Naive B cell (primary cell): ENCODE results near the gene LHX3. TPM values are rescaled to one million over a fixed set of nuclear protein-coding genes. Genes with fewer than 3 reads are reported as not detected.
A peak's percentile ranks its signal among the peaks of the same experiment; 100 is the strongest.

Experiments used
- ATAC-seq, 2 donors: fragments of 150-1000 bp; cut with Tn5 transposase; 2 replicates each; pipeline ENCODE4 v1.10.0; 2021; ENCODE audit warnings: low read depth in 2 of 2, mild to moderate bottlenecking in 2 of 2, moderate library complexity in 2 of 2
- DNase-seq: peaks from one replicate; pipeline ENCODE4 v3.0.0; 2022
- H3K27ac Mint-ChIP-seq, 6 donors: one replicate each; pipeline ENCODE4 v1.8.0; 2020 to 2022; ENCODE audit warnings: mild to moderate bottlenecking in 6 of 6, mixed read lengths in 6 of 6, moderate library complexity in 5 of 6, inconsistent platforms in 2 of 6
- H3K27me3 Mint-ChIP-seq, 3 donors: one replicate each; pipeline ENCODE4 v1.8.0; 2021 to 2022; ENCODE audit warnings: mixed read lengths in 3 of 3, mild to moderate bottlenecking in 1 of 3
- H3K36me3 Mint-ChIP-seq, 2 donors: one replicate each; pipeline ENCODE4 v1.8.0; 2020 to 2022; ENCODE audit warnings: mixed read lengths in 2 of 2, inconsistent platforms in 1 of 2, mild to moderate bottlenecking in 1 of 2
- H3K4me1 Mint-ChIP-seq, 3 donors: one replicate each; pipeline ENCODE4 v1.8.0; 2020 to 2022; ENCODE audit warnings: mixed read lengths in 3 of 3, inconsistent platforms in 1 of 3, mild to moderate bottlenecking in 1 of 3, moderate library complexity in 1 of 3
- H3K4me3 Mint-ChIP-seq, 8 donors: one replicate each; pipeline ENCODE4 v1.8.0; 2020 to 2022; ENCODE audit warnings: mild to moderate bottlenecking in 8 of 8, mixed read lengths in 8 of 8, moderate library complexity in 8 of 8, inconsistent platforms in 2 of 8
- H3K9me3 Mint-ChIP-seq, 7 donors: one replicate each; pipeline ENCODE4 v1.8.0; 2020 to 2022; ENCODE audit warnings: mixed read lengths in 7 of 7, mild to moderate bottlenecking in 5 of 7, inconsistent platforms in 2 of 7, moderate library complexity in 1 of 7
- polyA plus RNA-seq, 6 donors: library from polyadenylated mRNA; unstranded; fragments of 300-500 nt; fragmentation: Illumina TruSeq; gene quantifications; one replicate each; pipeline ENCODE4 v1.2.3, GENCODE V29; 2021; ENCODE audit warnings: low read depth in 6 of 6

LHX3 gene
- polyA plus RNA-seq, 6 donors from 2014 or later: not detected

DNA sequence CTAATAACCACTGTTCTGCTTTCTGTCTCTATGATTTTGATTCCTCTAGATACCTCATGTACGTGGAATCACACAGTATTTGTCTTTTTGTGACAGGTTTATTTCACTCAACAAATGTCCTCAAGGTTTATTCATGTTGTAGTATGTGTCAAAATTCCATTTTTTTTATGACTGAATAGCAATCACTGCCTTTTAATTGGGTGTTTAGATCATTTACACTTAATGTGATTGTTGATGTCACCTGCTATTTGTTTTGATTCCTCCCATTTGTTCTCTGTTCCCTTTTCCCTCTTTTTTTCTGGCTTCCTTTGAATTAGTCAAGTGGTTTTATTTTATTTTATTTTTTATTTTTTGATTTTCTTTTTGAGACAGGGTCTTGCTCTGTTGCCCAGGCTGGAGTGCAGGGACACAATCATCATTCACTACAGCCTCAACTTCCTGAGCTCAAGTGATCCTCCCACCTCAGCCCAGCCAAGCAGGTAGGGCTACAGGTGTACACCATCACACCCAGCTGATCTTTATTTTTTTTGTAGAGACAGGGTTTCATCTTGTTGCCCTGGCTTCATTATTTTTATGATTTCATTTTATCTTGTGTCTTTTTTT, 41.6 kb downstream of the LHX3 start:
- no peak for DNase-seq
- no peak overlapping the region for H3K4me3 Mint-ChIP-seq
- H3K36me3 Mint-ChIP-seq: peaks cover 0 to 7% of the 10 kb centered on the region in 2 donors
- H3K27ac Mint-ChIP-seq: peak overlapping the region in 1 of 6 donors; percentile 54
- peaks cover 0 to 27% (median 5%) of the 10 kb centered on the region in 3 donors for H3K27me3 Mint-ChIP-seq
- ATAC-seq: no peak
- H3K9me3 Mint-ChIP-seq: peaks cover 0 to 10% (median 5%) of the 10 kb centered on the region in 7 donors
- H3K4me1 Mint-ChIP-seq: no peaks in the 10 kb centered on the region

DNA sequence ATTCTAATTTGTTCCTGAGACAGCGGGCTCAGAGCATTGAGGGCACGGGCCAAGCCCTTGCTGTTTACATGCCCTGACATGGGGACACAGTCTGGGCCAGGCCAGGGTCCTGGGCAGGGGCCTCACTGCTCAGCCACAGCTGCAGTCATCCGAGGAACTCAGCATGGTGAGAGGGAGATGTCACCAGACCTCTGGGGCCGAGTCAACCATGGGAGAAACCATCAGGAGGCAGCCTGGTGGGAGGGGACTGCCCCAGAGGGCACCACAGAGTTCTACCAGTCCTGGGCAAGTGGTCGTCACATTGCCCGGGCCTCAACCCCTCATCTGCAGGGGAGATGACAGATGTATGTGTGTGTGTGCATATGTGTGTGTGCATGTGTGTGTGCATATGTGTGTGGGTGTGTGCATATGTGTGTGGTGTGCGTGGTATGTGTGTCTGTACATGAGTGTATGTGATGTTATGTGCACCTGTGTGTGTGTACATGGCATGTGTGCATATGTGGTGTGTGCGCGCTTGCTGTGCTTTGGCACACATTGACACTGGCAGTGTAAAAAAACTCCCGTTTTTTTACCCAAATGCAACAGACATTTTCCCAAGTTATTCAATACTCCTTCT, 43.8 kb downstream of the LHX3 start:
- no peak for ATAC-seq
- Mint-ChIP-seq H3K4me1 (no peaks in the 10 kb centered on the region), H3K4me3 (no peak overlapping the region), H3K27ac (no peak overlapping the region), H3K9me3 (peaks cover 0 to 10% (median 5%) of the 10 kb centered on the region in 7 donors), H3K36me3 (peaks cover 0 to 7% of the 10 kb centered on the region in 2 donors), H3K27me3 (peaks cover 0 to 36% (median 0%) of the 10 kb centered on the region in 3 donors)
- DNase-seq: no peak

DNA sequence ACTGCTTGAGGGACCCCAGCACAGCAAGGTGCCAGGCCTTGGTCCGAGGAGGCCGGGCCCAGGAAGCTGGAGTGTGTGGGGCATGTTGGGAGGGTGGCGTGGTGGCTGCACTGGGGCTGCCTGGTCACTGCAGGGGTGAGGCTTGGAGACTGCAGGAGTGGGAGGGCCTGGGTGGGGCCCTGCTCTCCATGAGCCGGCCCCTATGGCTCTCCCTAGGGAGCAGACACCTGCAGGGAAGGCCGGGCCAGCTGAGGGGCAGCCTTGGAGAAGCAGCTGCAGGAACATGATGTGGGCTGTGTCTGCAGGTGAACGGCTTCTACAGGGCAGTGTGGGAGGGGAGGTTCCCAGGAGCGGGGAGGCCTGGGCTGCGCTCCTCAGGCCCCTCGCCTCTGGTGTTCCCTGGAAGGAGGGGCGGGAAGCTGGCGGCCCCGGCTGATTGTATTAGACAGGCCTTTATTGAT, 44.5 kb downstream of the LHX3 start:
- ATAC-seq (no peak), DNase-seq (no peak)
- Mint-ChIP-seq H3K36me3 (peaks cover 0 to 7% of the 10 kb centered on the region in 2 donors), H3K4me1 (no peaks in the 10 kb centered on the region), H3K27ac (no peak overlapping the region), H3K4me3 (no peak overlapping the region), H3K27me3 (peaks cover 0 to 40% (median 4%) of the 10 kb centered on the region in 3 donors), H3K9me3 (peaks cover 0 to 10% (median 4%) of the 10 kb centered on the region in 7 donors)

DNA sequence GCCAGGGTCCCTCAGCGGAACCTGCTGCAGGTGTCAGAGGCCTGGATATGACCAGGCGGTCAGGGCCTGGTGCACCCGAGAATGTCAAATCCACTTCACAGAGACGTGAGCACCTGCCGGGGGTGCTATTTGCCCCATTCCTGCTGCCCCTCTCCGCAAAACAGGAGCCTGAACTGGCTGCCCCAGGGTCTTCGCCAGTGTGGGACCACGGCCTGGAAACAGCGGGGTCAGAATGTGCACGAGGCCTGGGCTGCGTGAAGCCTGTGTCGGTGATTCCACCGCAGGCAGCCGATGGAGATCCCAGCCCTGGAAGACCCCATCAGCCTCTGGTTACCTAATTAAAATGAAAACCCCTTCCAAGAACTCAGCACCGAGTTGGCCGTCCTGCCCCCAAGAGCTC, 45.1 kb downstream of the LHX3 start:
- no peaks in the 10 kb centered on the region for H3K4me1 Mint-ChIP-seq
- peaks cover 0 to 10% (median 4%) of the 10 kb centered on the region in 7 donors for H3K9me3 Mint-ChIP-seq
- DNase-seq (no peak), ATAC-seq (no peak)
- peaks cover 0 to 40% (median 10%) of the 10 kb centered on the region in 3 donors for H3K27me3 Mint-ChIP-seq
- no peak overlapping the region for H3K27ac Mint-ChIP-seq
- no peak overlapping the region for H3K4me3 Mint-ChIP-seq
- H3K36me3 Mint-ChIP-seq: peaks cover 0 to 7% of the 10 kb centered on the region in 2 donors

DNA sequence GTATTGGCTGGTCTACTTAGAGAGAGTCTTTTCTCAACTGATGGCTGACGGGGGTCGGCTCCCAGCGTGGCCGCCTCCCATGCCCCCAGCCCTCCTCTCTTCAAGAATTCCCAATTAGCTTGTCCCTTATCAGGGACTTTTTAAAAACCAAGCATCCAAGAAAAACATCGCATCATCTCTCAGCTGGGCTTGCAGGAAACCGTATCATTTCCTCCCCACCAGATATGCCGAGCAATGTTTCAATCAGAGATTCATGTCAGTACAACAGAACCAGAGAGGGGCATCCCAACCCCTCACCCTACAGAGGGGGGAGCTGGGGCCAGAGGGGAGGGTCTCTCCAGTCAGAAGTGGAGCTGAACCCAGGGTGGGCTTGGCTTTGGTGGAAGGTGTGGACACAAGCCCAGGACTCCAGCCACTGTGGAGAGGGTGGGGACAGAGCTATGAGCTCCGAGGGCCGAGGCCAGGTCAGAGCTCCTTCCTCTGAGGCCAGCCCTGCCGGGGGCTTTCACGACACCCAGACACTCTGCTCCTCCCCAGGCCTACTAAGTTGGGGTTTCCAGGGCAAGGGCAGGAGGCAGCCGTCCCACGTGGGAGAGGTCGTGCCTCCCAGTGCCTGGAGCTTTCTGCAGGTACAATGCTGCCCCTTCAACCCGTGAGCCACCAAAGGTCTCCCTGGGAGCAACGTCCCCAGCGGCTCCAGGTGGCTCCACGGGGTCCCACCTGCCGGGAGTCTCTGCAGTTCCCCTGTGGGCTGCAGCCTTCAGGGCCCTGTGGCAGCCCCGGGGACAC, 47.3 kb downstream of the LHX3 start:
- H3K27me3 Mint-ChIP-seq: peaks cover 0 to 36% (median 12%) of the 10 kb centered on the region in 3 donors
- DNase-seq: no peak
- no peak for ATAC-seq
- no peak overlapping the region for H3K4me3 Mint-ChIP-seq
- H3K27ac Mint-ChIP-seq: peak overlapping the region in 1 of 6 donors; percentile 65
- no peaks in the 10 kb centered on the region for H3K9me3 Mint-ChIP-seq
- H3K4me1 Mint-ChIP-seq: no peaks in the 10 kb centered on the region
- H3K36me3 Mint-ChIP-seq: no peaks in the 10 kb centered on the region

DNA sequence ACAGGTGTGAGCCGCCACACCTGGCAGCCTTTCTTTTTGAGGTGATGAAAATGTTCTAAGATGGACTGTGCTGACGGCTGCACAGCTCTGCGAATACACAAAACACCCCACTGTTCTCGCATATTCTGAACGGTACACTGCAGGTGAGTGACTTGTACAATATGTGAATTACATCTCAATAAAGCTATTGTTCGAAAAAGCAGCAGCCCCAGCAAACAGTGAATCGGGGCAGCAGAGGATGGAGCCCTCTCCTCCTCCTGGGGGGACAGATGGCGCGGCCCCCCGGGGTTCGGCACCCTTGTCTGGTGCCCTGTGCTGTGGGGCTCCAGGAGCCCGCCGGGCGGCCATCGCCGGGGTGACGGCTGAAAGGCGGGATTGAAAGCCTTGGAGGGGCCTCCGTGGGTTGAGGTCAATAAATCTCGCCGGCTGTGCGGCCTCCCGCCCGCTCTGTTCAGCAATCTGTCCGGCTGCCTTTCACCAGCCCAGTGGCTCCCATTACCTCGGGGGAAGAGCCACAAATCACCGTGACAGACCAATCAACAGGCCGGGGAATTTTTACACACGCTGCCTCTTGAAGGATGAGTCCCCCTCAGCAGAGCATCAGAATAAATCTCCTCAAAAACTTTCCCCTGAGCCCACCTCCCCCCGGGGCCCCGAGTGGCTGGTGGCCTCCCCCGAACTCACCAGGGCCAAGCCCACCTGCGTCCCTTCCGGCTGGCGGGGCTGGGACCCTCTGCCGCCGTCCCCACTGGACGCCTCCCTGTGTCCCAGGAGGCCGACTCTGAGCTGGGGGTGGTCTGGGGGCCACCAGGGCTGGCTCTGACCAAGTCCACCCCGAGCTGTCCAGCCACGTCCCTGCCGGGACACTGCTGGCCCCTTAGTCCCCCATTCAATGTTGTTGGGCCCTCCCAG, 48.5 kb downstream of the LHX3 start:
- Mint-ChIP-seq H3K27ac (no peak overlapping the region), H3K4me1 (no peaks in the 10 kb centered on the region), H3K27me3 (peaks cover 0 to 36% (median 12%) of the 10 kb centered on the region in 3 donors), H3K36me3 (no peaks in the 10 kb centered on the region), H3K4me3 (no peak overlapping the region), H3K9me3 (no peaks in the 10 kb centered on the region)
- no peak for DNase-seq
- ATAC-seq: no peak

DNA sequence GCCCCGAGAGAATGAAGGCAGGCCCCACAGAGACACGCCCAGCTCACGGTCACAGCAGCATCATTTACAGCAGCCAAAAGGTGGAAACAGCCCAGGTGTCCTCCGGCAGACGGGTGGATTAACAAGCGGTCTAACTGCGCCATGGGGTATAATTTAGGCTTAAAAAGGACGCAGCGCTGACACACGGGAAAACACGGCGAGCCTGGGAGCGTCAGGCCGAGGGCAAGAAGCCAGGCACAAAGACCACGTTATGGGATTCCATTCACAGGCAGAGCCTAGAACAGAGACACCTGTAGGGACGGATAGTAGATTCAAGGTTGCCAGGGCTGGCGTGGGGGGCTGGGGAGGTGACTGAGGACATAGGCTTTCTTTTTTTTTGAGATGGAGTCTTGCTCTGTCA, 49.4 kb downstream of the LHX3 start:
- H3K4me1 Mint-ChIP-seq: no peaks in the 10 kb centered on the region
- DNase-seq (no peak), ATAC-seq (no peak)
- peak overlapping the region in 1 of 8 donors; percentile 63 for H3K4me3 Mint-ChIP-seq
- H3K36me3 Mint-ChIP-seq: no peaks in the 10 kb centered on the region
- no peaks in the 10 kb centered on the region for H3K9me3 Mint-ChIP-seq
- peak overlapping the region in 1 of 6 donors; percentile 70 for H3K27ac Mint-ChIP-seq
- H3K27me3 Mint-ChIP-seq: peaks cover 0 to 36% (median 12%) of the 10 kb centered on the region in 3 donors

DNA sequence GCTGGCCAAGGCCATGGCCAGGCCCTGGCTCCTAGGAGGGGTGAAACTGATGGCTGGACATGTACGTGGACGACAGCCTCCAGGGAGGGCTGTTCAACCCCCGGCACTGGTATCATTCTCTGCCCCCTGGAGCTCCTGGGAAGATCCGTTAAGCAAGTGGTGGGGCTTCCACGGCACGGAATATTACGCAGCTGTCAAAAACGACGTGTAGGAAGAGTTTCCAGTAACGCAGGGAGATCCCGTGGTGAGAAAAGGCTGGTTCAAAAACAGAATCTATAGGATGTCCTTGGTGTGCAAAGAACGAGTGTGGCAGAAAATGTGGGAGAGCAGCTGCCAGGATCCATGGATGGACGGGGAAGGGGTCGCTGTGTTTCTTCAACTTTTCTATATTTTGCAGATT, 50.0 kb downstream of the LHX3 start:
- no peaks in the 10 kb centered on the region for H3K9me3 Mint-ChIP-seq
- no peak overlapping the region for H3K27ac Mint-ChIP-seq
- H3K27me3 Mint-ChIP-seq: peaks cover 0 to 32% (median 12%) of the 10 kb centered on the region in 3 donors
- DNase-seq: no peak
- no peak overlapping the region for H3K4me3 Mint-ChIP-seq
- H3K36me3 Mint-ChIP-seq: no peaks in the 10 kb centered on the region
- ATAC-seq: no peak
- H3K4me1 Mint-ChIP-seq: no peaks in the 10 kb centered on the region

DNA sequence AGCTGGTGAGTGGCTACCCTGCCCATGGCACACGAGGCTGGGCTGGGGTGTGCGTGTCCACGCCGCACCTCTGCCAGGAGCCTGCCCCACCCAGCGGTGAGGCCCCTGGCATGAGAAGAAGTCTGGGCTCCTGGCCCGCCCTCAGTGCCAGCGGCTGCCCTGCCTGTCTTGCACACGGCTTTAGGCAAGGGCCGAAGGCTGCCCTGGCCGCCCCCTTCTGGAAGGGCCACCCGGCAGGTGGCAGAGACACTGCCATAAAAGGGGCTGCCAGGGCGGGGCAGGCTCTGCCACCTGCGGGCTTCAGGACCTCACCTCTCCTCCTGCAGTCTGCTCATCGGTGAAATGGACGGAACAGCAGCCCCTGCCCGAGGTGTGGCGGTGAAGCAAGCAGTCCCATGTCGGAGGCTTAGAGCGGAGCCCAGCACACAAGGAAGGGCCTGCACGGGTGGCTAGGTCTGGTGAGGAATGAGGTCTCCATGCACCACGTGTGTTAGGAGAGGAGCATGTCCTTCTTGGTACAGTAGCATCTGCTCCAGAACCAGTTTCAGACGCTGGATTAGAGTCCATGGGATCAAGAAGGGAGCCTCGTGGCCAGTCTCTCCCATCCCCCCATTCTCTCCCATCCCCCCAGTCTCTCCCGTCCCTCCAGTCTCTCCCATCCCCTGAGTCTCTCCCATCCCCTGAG, 51.4 kb downstream of the LHX3 start:
- Mint-ChIP-seq H3K27me3 (peaks cover 0 to 28% (median 12%) of the 10 kb centered on the region in 3 donors), H3K36me3 (no peaks in the 10 kb centered on the region), H3K9me3 (no peaks in the 10 kb centered on the region), H3K4me1 (no peaks in the 10 kb centered on the region), H3K4me3 (no peak overlapping the region), H3K27ac (no peak overlapping the region)
- ATAC-seq: no peak
- no peak for DNase-seq

DNA sequence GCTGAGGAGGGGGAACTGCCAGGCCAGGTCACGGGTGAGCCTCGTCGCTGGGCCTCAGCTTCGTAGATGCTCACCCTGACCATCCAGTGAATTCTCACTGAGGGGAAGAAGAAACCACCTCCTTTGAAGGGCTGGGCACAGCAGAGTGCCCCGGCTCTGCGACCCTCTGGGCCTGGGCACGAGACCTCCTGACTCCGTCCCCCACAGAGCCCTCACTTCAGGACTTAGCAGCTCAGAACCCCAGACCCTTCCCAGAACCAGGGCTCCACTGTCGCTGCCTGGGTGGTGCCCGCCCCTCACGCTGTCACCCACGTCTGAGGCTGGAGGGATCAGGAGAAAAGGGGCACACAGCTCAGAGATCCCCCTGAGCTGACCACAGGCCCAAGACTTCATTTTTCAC, 52.0 kb downstream of the LHX3 start:
- no peaks in the 10 kb centered on the region for H3K9me3 Mint-ChIP-seq
- DNase-seq: no peak
- peaks cover 0 to 28% (median 12%) of the 10 kb centered on the region in 3 donors for H3K27me3 Mint-ChIP-seq
- no peaks in the 10 kb centered on the region for H3K36me3 Mint-ChIP-seq
- H3K27ac Mint-ChIP-seq: no peak overlapping the region
- H3K4me3 Mint-ChIP-seq: no peak overlapping the region
- no peaks in the 10 kb centered on the region for H3K4me1 Mint-ChIP-seq
- no peak for ATAC-seq

DNA sequence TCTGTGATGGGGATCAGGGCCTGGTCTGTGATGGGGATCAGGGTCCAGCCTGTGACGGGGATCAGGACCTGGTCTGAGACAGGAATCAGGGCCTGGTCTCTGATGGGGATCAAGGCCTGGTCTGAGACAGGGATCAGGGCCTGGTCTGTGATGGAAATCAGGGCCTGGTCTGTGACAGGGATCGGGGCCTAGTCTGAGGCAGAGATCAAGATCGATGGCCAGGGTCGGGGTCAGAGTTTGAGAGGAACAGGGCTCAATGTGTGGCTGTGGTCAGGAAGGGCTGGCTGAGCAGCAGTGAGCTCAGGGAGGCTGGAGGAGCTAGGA, 52.4 kb downstream of the LHX3 start:
- no peak for ATAC-seq
- no peaks in the 10 kb centered on the region for H3K9me3 Mint-ChIP-seq

DNA sequence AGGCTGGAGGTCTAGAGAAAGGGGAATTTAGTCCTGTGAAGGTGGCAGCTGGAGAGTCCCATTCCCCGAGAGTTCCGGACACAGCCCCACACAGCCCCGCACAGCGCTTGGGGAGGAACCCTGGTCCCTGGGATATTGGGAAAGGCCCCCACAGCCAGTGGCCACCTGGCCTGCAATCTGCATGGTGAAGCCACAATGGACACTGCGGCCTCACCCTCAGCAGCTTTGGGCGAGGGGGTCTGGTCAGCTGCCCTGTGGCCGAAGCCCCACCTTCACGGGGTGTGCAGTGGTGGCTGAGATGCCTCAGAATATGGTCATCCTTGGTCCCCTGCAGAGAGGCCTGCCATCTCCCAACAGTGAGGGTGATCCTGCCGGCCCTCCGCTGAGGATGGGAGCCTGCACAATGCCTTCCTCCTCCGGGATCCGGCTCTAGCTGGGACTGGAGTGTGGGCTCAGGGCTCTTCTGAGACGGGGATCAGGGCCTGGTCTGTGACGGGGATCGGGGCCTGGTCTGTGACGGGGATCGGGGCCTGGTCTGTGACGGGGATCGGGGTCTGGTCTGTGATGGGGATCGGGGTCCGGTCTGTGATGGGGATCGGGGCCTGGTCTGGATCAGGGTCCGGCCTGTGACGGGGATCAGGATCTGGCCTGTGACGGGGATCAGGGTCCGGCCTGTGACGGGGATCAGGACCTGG, 52.9 kb downstream of the LHX3 start:
- DNase-seq (no peak), ATAC-seq (no peak)
- no peaks in the 10 kb centered on the region for H3K4me1 Mint-ChIP-seq
- peak overlapping the region in 1 of 8 donors; percentile 35 for H3K4me3 Mint-ChIP-seq
- H3K9me3 Mint-ChIP-seq: no peaks in the 10 kb centered on the region
- peaks cover 0 to 20% (median 12%) of the 10 kb centered on the region in 3 donors for H3K27me3 Mint-ChIP-seq
- no peaks in the 10 kb centered on the region for H3K36me3 Mint-ChIP-seq
- no peak overlapping the region for H3K27ac Mint-ChIP-seq

More for the DNA sequence above, 52.4 kb downstream of the LHX3 start:
- peaks cover 0 to 25% (median 12%) of the 10 kb centered on the region in 3 donors for H3K27me3 Mint-ChIP-seq
- H3K36me3 Mint-ChIP-seq: no peaks in the 10 kb centered on the region
- peak overlapping the region in 1 of 8 donors; percentile 35 for H3K4me3 Mint-ChIP-seq
- H3K27ac Mint-ChIP-seq: no peak overlapping the region
- H3K4me1 Mint-ChIP-seq: no peaks in the 10 kb centered on the region
- DNase-seq: no peak
